Naive thymus-derived CD8-positive, alpha-beta T cell (primary cell): Measurements from ENCODE around the gene OR5AP2. TPM values are rescaled to one million over a fixed set of nuclear protein-coding genes. Genes with fewer than 3 reads are reported as not detected.

Experiments
- polyA plus RNA-seq, 3 donors: library from polyadenylated mRNA; unstranded; fragments of 300-500 nt; fragmentation: Illumina TruSeq; gene quantifications; one replicate each; pipeline ENCODE4 v1.2.3, GENCODE V29; 2021
- total RNA-seq, 8 experiments: library from RNA in 2 of 8; stranded (reverse) in 2 of 8; gene quantifications; one replicate each; pipeline ENCODE4 v1.2.3 and lab custom pipeline; 2021 to 2026

OR5AP2 gene
- total and polyA plus RNA-seq, 5 experiments from 2014 or later = not detected

Other genes with a start within 250 kb of the OR5AP2 start
- not detected for gene OR5AL1, start 229.7 kb downstream of the OR5AP2 start, total RNA-seq
- gene OR5AL1, start 229.7 kb downstream of the OR5AP2 start, polyA plus RNA-seq = not detected
- not detected for gene OR5M3, start 169.1 kb downstream of the OR5AP2 start, total RNA-seq
- not detected for gene OR5M3, start 169.1 kb downstream of the OR5AP2 start, polyA plus RNA-seq
- not detected for gene OR5M8, start 151.1 kb downstream of the OR5AP2 start, total RNA-seq
- gene OR5M8, start 151.1 kb downstream of the OR5AP2 start, polyA plus RNA-seq = not detected
- gene OR5M11, start 99.2 kb downstream of the OR5AP2 start, total RNA-seq = not detected
- not detected for gene OR5M11, start 99.2 kb downstream of the OR5AP2 start, polyA plus RNA-seq
- gene OR5M10, start 64.7 kb downstream of the OR5AP2 start, total RNA-seq = not detected
- not detected for gene OR5M10, start 64.7 kb downstream of the OR5AP2 start, polyA plus RNA-seq
- not detected for gene OR5M1, start 27.6 kb downstream of the OR5AP2 start, total RNA-seq
- gene OR5M1, start 27.6 kb downstream of the OR5AP2 start, polyA plus RNA-seq = not detected
- not detected for gene OR5AR1, start 21.2 kb upstream of the OR5AP2 start, total RNA-seq
- gene OR5AR1, start 21.2 kb upstream of the OR5AP2 start, polyA plus RNA-seq = not detected
- gene OR9G1, start 56.7 kb upstream of the OR5AP2 start, total RNA-seq = not detected
- not detected for gene OR9G1, start 56.7 kb upstream of the OR5AP2 start, polyA plus RNA-seq
- not detected for gene OR9G4, start 106.3 kb upstream of the OR5AP2 start, total RNA-seq
- gene OR9G4, start 106.3 kb upstream of the OR5AP2 start, polyA plus RNA-seq = not detected